Heart right ventricle (tissue), 16 donors: ENCODE measurements around the gene C17orf67. TPM values are rescaled to one million over a fixed set of nuclear protein-coding genes. Genes with fewer than 3 reads are reported as not detected.

Experiments
- ATAC-seq, 8 donors: fragments of 200-7000 bp; cut with Tn5 transposase; one replicate each; pipeline ENCODE4 v1.9.1; 2020; ENCODE audit warnings: mild to moderate bottlenecking in 8 of 8, moderate library complexity in 8 of 8, moderate number of reproducible peaks in 1 of 8
- DNase-seq, 2 donors: peaks; one replicate each; pipeline ENCODE4 v3.0.0-alpha.2; 2020
- H3K27ac ChIP-seq, 10 donors: fragments of 200-600 bp; sonication (generic) in 2 of 10; one replicate each; pipeline versions ENCODE4 v1.5.0 to v1.8.0; 2020 to 2022; ENCODE audit warnings: mild to moderate bottlenecking in 3 of 10
- H3K27me3 ChIP-seq, 7 donors: fragments of 200-600 bp; one replicate each; pipeline ENCODE4 v1.8.0; 2021 to 2022; ENCODE audit warnings: mild to moderate bottlenecking in 2 of 7
- H3K36me3 ChIP-seq, 9 donors: fragments of 200-600 bp; sonication (generic) in 1 of 9; one replicate each; pipeline versions ENCODE4 v1.5.0 to v1.8.0; 2020 to 2022; ENCODE audit warnings: mild to moderate bottlenecking in 2 of 9
- H3K4me1 ChIP-seq, 9 donors: fragments of 200-600 bp; sonication (generic) in 1 of 9; one replicate each; pipeline versions ENCODE4 v1.5.0 to v1.8.0; 2020 to 2022; ENCODE audit warnings: mild to moderate bottlenecking in 4 of 9
- H3K4me3 ChIP-seq, 10 donors: fragments of 200-600 bp; sonication (generic) in 2 of 10; one replicate each; pipeline versions ENCODE4 v1.5.0 to v1.8.0; 2020 to 2022; ENCODE audit warnings: mild to moderate bottlenecking in 7 of 10, moderate library complexity in 2 of 10
- H3K9me3 ChIP-seq, 11 donors: fragments of 200-600 bp in 10 of 11; sonication (generic) in 2 of 11; one replicate each; pipeline versions ENCODE4 v1.5.0 to v1.8.0; 2013 to 2022; ENCODE audit warnings: mild to moderate bottlenecking in 2 of 11, control low read depth in 1 of 11, moderate library complexity in 1 of 11
- CTCF ChIP-seq, 9 donors: fragments of 200-600 bp; sonication (generic) in 2 of 9; IDR thresholded peaks; one replicate each; pipeline versions ENCODE4 v1.5.0 to v1.8.0; 2021 to 2022; ENCODE audit warnings: antibody characterized with exemption in 9 of 9, mild to moderate bottlenecking in 5 of 9, moderate library complexity in 1 of 9
- WGBS, 2 donors: extraction: QIAGEN DNeasy Blood & Tissue Kit; methylation state at CpG; one replicate each; pipeline ENCODE4 v1.1.7; 2013; ENCODE audit warnings: inconsistent platforms in 1 of 2; 5-methylcytosine and 5-hydroxymethylcytosine counted together
- intact Hi-C, 10 donors: fragments of 100-400 bp; cut with DNase I; formaldehyde crosslinking; loops; one replicate each; pipeline versions ENCODE4 v1.11.1 to v1.14.2; 2022
- polyA plus RNA-seq, 2 donors: library from polyadenylated mRNA; stranded (reverse); fragments of 200-250 nt; gene quantifications; one replicate each; pipeline ENCODE4 v1.2.3, GENCODE V29; 2013
- total RNA-seq, 10 donors: library from RNA; stranded (reverse); fragmentation: NEBNext Ultra II Directional in 3 of 10; extraction: Animal tissue kit (Norgen Biotek cat#: 25700) in 3 of 10; gene quantifications; one replicate each; pipeline versions ENCODE4 v1.2.1 to v1.2.4, GENCODE V29; 2021 to 2023
- donor health status: Arrhythmogenic right ventricular cardiomyopathy.
- donor health status: ischemic (EF 13 %, LVEDD 7.1; RV severe dilation, severe dysfunction).
- donor health status: healthy with polysubstance abuse.
- donor health status: DM: no; HTN: yes; CAD: no.
- donor health status: DM: no; HTN: no; CAD: no.
- donor health status: ischemic (EF 25% LVEDD 6.9; RV normal size, moderate dysfunction).
- donor health status: ischemic (EF 25% LVEDD 5.7; RV mildly dilated, moderate dysfunction).
- donor health status: healthy.
- donor health status: DM: yes; HTN: yes; CAD: no.
- donor health status: Ischemic cardiomyopathy.
- donor health status: ischemic (EF 35%, LVEDD 5.7; RV mildly dilated, moderate dysfunction).
- donor health status: nonischemic (EF 11% LVEDD 7.7; RV severe dilation, severe dysfunction).
- donor health status: DM: yes; HTN: yes; CAD: no.
- donor health status: PGD.
- donor health status: ischemic (EF 29% LVEDD 5.4; RV normal size, mild dysfunction).
- donor health status: nonischemic (EF 23%, LVEDD 6.1; RV moderate dilation, normal function).

C17orf67 gene
- total and polyA plus RNA-seq, 12 donors: 0.23 to 2.2 (median 0.91) TPM

- DNase-seq (no peak), ATAC-seq (no peak)
- no peaks in the 10 kb centered on the region for H3K9me3 ChIP-seq
- no peaks in the 10 kb centered on the region for H3K36me3 ChIP-seq
- intact Hi-C loops: no loop called here
- no peak for TF ChIP-seq CTCF (IDR thresholded peaks at IDR 0.05)
- 84 to 92% methylated on average over 5 of the region's 5 CpGs for WGBS, 2 donors
- peaks cover 0 to 11% (median 0%) of the 10 kb centered on the region in 7 donors for H3K27me3 ChIP-seq
- no peak overlapping the region for H3K4me3 ChIP-seq
- H3K27ac ChIP-seq: no peak overlapping the region
- H3K4me1 ChIP-seq: peaks cover 0 to 27% (median 20%) of the 10 kb centered on the region in 9 donors
Observed at GRCh38 chr17:56755310-56755709, 78.4 kb downstream of the C17orf67 start.

GRCh38 chr17:56754523-56755208 lies 79.1 kb downstream of the C17orf67 start:
- intact Hi-C loops: no loop called here
- WGBS, 2 donors: 44 to 47% methylated on average over 8 of the region's 8 CpGs
- Histone ChIP-seq H3K4me3 (no peak overlapping the region), H3K9me3 (no peaks in the 10 kb centered on the region), H3K27me3 (peaks cover 0 to 11% (median 0%) of the 10 kb centered on the region in 7 donors), H3K36me3 (no peaks in the 10 kb centered on the region), H3K4me1 (peaks cover 0 to 31% (median 20%) of the 10 kb centered on the region in 9 donors), H3K27ac (no peak overlapping the region)
- ATAC-seq: peak in 1 of 8 donors; percentile 58
- no peak for TF ChIP-seq CTCF (IDR thresholded peaks at IDR 0.05)
- no peak for DNase-seq

GRCh38 chr17:56752263-56752836 lies 81.4 kb downstream of the C17orf67 start:
- intact Hi-C loops: no loop called here
- Histone ChIP-seq H3K36me3 (no peaks in the 10 kb centered on the region), H3K27ac (no peak overlapping the region), H3K4me1 (peaks cover 0 to 31% (median 20%) of the 10 kb centered on the region in 9 donors), H3K27me3 (peaks cover 0 to 11% (median 0%) of the 10 kb centered on the region in 7 donors), H3K9me3 (no peaks in the 10 kb centered on the region), H3K4me3 (no peak overlapping the region)
- ATAC-seq (no peak), DNase-seq (no peak)
- TF ChIP-seq CTCF (IDR thresholded peaks at IDR 0.05): no peak
- WGBS, 2 donors: 78 to 84% methylated on average over 4 of the region's 4 CpGs

- H3K27ac ChIP-seq: no peak overlapping the region
- H3K27me3 ChIP-seq: peaks cover 0 to 11% (median 0%) of the 10 kb centered on the region in 7 donors
- WGBS, 2 donors: 51 to 56% methylated on average over 6 of the region's 6 CpGs
- peak in 1 of 9 donors; percentile 5 for TF ChIP-seq CTCF (IDR thresholded peaks at IDR 0.05)
- H3K4me1 ChIP-seq: peaks cover 0 to 31% (median 20%) of the 10 kb centered on the region in 9 donors
- no peak overlapping the region for H3K4me3 ChIP-seq
- no peaks in the 10 kb centered on the region for H3K36me3 ChIP-seq
- peaks cover 0 to 5% (median 0%) of the 10 kb centered on the region in 11 donors for H3K9me3 ChIP-seq
- peak in 3 of 8 donors; percentile 9 to 31 (median 12) for ATAC-seq
- DNase-seq: no peak
- intact Hi-C loops: no loop called here
Observed at GRCh38 chr17:56751145-56751738, 82.5 kb downstream of the C17orf67 start.
